ENCODE results near the gene GPRC5A.

GPRC5A gene

GRCh38 chr12:12891080-12891880 is at the start of gene GPRC5A (continued):
- TF ChIP-seq, protein P1, sequence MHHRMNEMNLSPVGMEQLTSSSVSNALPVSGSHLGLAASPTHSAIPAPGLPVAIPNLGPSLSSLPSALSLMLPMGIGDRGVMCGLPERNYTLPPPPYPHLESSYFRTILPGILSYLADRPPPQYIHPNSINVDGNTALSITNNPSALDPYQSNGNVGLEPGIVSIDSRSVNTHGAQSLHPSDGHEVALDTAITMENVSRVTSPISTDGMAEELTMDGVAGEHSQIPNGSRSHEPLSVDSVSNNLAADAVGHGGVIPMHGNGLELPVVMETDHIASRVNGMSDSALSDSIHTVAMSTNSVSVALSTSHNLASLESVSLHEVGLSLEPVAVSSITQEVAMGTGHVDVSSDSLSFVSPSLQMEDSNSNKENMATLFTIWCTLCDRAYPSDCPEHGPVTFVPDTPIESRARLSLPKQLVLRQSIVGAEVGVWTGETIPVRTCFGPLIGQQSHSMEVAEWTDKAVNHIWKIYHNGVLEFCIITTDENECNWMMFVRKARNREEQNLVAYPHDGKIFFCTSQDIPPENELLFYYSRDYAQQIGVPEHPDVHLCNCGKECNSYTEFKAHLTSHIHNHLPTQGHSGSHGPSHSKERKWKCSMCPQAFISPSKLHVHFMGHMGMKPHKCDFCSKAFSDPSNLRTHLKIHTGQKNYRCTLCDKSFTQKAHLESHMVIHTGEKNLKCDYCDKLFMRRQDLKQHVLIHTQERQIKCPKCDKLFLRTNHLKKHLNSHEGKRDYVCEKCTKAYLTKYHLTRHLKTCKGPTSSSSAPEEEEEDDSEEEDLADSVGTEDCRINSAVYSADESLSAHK (tag by site-specific recombination; IDR thresholded peaks at IDR 0.05): no peak
- TF ChIP-seq ZNF48 (tag by site-specific recombination; IDR thresholded peaks at IDR 0.05) (no peak), GLIS2 (tag by site-specific recombination; IDR thresholded peaks at IDR 0.05) (peak; percentile 100), ZNF302 (tag by site-specific recombination; IDR thresholded peaks at IDR 0.05; ENCODE audit: low read depth) (no peak), ZFP69B (tag by site-specific recombination; IDR thresholded peaks at IDR 0.05) (peak; percentile 67), BCL11A (tag by site-specific recombination; IDR thresholded peaks at IDR 0.05; ENCODE audit: low read depth) (0 out of 2 replicates have a peak, but pooled peaks have one; percentile 60), WT1 (tag by site-specific recombination; IDR thresholded peaks at IDR 0.05) (peak; percentile 87), SETDB1 (IDR thresholded peaks at IDR 0.05; ENCODE audit: insufficient read length, low read length) (no peak), KLF8 (tag by site-specific recombination; IDR thresholded peaks at IDR 0.05) (peak; percentile 91), ZNF529 (tag by site-specific recombination; IDR thresholded peaks at IDR 0.05; ENCODE audit: insufficient replicate concordance) (no peak), ZNF292 (tag by site-specific recombination; IDR thresholded peaks at IDR 0.05; ENCODE audit: borderline replicate concordance, low read depth) (no peak), ZNF777 (tag by site-specific recombination; IDR thresholded peaks at IDR 0.05; ENCODE audit: borderline replicate concordance) (no peak; the same call in 1 of the 2 replicates), ZNF514 (tag by site-specific recombination; IDR thresholded peaks at IDR 0.05) (no peak), ZSCAN5A (tag by site-specific recombination; IDR thresholded peaks at IDR 0.05) (no peak), ZNF558 (tag by site-specific recombination; IDR thresholded peaks at IDR 0.05) (no peak), ZEB2 (tag by site-specific recombination; IDR thresholded peaks at IDR 0.05) (peak; percentile 91), ZXDB (tag by site-specific recombination; IDR thresholded peaks at IDR 0.05) (peak; percentile 98), ZIC2 (tag by site-specific recombination; IDR thresholded peaks at IDR 0.05) (peak; percentile 92), GLI4 (tag by site-specific recombination; IDR thresholded peaks at IDR 0.05) (no peak), SP3 (tag by site-specific recombination; IDR thresholded peaks at IDR 0.05) (peak; percentile 84), TRIM28 (IDR thresholded peaks at IDR 0.05; ENCODE audit: borderline replicate concordance, low read length) (no peak), ZNF121 (tag by site-specific recombination; IDR thresholded peaks at IDR 0.05) (peak; percentile 72), GFI1B (tag by site-specific recombination; IDR thresholded peaks at IDR 0.05) (no peak), ZNF404 (tag by site-specific recombination; IDR thresholded peaks at IDR 0.05) (no peak), ZNF174 (tag by site-specific recombination; IDR thresholded peaks at IDR 0.05) (no peak), HOXC10 (CRISPR knock-in tag; IDR thresholded peaks at IDR 0.05) (no peak), ZNF433 (tag by site-specific recombination; IDR thresholded peaks at IDR 0.05; ENCODE audit: low read depth) (no peak), ZNF138 (tag by site-specific recombination; IDR thresholded peaks at IDR 0.05; ENCODE audit: borderline replicate concordance) (no peak), ZNF223 (tag by site-specific recombination; IDR thresholded peaks at IDR 0.05) (no peak)
- TF ChIP-seq, protein P2, sequence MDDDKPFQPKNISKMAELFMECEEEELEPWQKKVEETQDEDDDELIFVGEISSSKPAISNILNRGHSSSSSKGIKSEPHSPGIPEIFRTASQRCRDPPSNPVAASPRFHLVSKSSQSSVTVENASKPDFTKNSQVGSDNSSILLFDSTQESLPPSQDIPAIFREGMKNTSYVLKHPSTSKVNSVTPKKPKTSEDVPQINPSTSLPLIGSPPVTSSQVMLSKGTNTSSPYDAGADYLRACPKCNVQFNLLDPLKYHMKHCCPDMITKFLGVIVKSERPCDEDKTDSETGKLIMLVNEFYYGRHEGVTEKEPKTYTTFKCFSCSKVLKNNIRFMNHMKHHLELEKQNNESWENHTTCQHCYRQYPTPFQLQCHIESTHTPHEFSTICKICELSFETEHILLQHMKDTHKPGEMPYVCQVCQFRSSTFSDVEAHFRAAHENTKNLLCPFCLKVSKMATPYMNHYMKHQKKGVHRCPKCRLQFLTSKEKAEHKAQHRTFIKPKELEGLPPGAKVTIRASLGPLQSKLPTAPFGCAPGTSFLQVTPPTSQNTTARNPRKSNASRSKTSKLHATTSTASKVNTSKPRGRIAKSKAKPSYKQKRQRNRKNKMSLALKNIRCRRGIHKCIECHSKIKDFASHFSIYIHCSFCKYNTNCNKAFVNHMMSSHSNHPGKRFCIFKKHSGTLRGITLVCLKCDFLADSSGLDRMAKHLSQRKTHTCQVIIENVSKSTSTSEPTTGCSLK (tag by site-specific recombination; IDR thresholded peaks at IDR 0.05): no peak
- TF ChIP-seq, protein P3, sequence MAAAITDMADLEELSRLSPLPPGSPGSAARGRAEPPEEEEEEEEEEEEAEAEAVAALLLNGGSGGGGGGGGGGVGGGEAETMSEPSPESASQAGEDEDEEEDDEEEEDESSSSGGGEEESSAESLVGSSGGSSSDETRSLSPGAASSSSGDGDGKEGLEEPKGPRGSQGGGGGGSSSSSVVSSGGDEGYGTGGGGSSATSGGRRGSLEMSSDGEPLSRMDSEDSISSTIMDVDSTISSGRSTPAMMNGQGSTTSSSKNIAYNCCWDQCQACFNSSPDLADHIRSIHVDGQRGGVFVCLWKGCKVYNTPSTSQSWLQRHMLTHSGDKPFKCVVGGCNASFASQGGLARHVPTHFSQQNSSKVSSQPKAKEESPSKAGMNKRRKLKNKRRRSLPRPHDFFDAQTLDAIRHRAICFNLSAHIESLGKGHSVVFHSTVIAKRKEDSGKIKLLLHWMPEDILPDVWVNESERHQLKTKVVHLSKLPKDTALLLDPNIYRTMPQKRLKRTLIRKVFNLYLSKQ (tag by site-specific recombination; IDR thresholded peaks at IDR 0.05; ENCODE audit: borderline replicate concordance): no peak
- TF ChIP-seq, protein P4, sequence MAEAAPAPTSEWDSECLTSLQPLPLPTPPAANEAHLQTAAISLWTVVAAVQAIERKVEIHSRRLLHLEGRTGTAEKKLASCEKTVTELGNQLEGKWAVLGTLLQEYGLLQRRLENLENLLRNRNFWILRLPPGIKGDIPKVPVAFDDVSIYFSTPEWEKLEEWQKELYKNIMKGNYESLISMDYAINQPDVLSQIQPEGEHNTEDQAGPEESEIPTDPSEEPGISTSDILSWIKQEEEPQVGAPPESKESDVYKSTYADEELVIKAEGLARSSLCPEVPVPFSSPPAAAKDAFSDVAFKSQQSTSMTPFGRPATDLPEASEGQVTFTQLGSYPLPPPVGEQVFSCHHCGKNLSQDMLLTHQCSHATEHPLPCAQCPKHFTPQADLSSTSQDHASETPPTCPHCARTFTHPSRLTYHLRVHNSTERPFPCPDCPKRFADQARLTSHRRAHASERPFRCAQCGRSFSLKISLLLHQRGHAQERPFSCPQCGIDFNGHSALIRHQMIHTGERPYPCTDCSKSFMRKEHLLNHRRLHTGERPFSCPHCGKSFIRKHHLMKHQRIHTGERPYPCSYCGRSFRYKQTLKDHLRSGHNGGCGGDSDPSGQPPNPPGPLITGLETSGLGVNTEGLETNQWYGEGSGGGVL (tag by site-specific recombination; IDR thresholded peaks at IDR 0.05): peak; percentile 93

All from HEK293 (cell line).